Stimulated activated CD4-positive, alpha-beta T cell treated with anti-CD3 and anti-CD28 coated beads, TNF-alpha, amount 100 ng/mL, for 1 hour (primary cell): Measurements from ENCODE around the gene ARHGAP8.
"Not testable (repeated sequence)": the region's sequence is repeated elsewhere in the genome, so short reads cannot be mapped to it uniquely, and the experiment has no call there.

Experiments
- DNase-seq, 3 donors: peaks; one replicate each; pipeline ENCODE4 v3.0.0-alpha.2; 2020; ENCODE audit warnings: low read depth in 3 of 3, low spot score in 1 of 3

ARHGAP8 gene

GRCh38 chr22:44825310-44826150, 73.2 kb downstream of the ARHGAP8 start:
- DNase-seq = no peak

GRCh38 chr22:44827666-44828190, 75.4 kb downstream of the ARHGAP8 start:
- DNase-seq = no peak

GRCh38 chr22:44828193-44828592, 75.8 kb downstream of the ARHGAP8 start:
- no peak for DNase-seq

DNA sequence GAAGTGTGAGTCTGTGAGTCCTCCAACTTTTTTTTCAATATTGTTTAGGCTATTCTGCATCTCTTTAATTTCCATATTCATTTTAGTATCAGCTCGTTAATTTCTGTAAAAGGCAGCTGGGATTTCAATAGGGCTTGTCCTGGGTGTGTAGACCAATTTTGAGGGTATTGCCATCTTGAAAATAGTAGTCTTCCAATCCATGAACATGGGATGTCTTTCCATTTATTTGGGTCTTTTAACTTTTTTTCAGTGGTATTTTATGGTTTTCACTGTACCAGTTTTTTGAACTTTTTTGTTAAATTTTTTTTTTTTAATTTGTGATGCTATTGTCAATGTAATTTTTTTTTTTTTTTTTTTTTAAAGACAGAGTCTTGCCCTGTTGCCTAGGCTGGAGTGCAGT, 79.5 kb downstream of the ARHGAP8 start:
- DNase-seq = no peak

DNA sequence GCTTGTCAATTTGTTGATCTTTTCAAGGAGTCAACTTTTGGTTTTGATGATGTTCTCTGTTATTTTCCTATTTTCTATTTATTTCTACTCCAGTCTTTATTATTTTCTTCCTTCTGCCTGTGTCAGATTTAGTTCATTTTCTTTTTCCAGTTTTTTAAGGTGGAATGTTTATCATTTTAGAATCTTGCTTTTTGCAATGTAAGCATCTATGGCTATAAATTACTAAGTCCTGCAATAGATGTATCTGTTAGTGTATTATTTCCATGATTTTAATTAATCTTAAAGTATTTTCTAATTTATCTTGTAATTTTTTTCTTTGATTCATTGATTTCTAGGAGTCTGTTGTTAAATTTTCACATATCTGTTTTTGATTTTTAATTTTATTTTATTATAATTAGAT, 81.7 kb downstream of the ARHGAP8 start:
- no peak for DNase-seq

GRCh38 chr22:44837481-44837880, 85.1 kb downstream of the ARHGAP8 start:
- DNase-seq = no peak

DNA sequence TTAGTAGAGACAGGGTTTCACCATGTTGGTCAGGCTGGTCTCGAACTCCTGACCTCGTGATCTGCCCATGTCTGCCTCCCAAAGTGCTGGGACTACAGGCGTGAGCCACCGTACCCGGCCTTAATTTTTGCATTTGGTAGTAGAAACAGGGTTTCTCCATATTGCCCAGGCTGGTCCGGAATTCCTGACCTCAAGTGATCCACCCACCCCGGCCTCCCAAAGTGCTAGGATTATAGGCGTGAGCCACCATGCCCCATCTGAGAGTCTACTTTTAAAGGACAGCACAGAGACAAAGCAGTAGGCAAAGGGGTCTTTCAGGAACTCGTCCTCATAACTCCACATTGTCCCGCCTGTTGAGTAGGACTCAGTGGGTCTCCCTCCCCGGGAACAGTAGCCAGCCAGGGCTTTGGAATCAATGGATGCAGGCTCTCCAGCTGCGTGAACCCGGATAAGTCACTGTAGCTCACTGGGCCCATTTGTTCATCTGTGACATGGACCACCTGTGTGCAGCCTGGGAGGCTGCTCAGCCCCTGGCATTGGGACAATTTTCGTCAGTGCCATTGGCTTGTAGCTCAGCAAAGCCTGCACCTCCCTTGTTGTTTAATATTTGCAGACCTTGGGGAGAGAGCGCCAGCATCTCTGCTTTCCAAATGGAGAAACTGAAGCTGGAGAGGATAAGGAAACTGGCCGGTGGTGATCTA, 86.1 kb downstream of the ARHGAP8 start:
- no peak for DNase-seq

GRCh38 chr22:44839061-44839460, 86.7 kb downstream of the ARHGAP8 start:
- no peak for DNase-seq

GRCh38 chr22:44839721-44840120, 87.3 kb downstream of the ARHGAP8 start:
- no peak for DNase-seq

DNA sequence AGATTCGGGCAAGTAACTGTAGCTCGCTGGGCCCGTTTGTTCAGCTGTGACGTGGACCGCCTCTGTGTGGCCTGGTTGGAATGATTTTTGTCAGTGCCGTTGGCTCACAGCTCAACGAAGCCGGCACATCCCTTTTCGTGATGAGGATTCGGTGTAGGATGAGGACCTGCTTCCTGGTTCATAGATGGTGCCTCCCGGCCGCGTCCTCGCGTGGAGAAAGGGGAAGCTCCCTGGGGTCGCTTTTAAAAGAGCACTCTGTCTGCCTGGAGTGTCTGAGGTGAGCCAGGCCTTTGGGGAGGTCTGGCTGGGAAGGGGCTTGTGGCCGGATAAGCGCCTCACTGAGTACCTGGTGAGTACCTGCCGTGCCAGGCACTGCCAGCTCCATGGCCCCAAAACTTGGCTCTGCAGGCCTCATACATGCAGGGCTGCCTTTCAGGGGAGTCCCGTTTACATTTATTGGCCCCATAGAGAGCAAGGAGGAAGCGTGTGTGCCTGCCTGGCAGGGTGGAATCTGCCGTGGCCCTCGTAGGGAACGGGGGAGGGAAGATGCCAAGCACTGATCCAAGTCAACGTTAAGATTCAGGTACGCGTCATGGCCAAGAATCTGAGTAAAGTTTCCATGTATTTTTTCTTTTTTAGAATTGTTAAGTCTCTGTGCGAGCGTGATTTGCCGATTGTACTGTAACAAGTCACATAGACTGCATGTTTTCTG, 88.4 kb downstream of the ARHGAP8 start:
- no peak for DNase-seq

- no peak for DNase-seq
Measured at GRCh38 chr22:44842417-44842816, 90.0 kb downstream of the ARHGAP8 start.

DNA sequence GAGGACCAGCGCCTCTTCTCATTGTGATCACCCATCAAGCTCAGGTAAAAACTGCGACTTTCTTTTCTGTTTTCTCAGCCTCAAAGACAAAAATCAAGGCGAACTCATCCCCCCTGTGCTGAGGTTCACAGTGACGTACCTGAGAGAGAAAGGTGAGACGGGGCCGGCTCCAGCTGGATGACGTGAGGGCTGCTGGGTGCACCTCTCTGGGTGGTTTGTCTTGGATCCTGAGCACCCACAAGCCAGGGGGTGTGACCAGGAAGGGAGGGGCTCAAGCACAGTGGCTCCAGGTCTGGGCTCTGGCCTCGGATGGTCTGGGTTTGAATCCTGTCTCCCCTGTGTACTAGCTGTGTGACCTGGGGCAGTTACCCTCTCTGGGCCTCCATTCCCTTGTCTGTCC, 92.8 kb downstream of the ARHGAP8 start:
- no peak for DNase-seq

DNA sequence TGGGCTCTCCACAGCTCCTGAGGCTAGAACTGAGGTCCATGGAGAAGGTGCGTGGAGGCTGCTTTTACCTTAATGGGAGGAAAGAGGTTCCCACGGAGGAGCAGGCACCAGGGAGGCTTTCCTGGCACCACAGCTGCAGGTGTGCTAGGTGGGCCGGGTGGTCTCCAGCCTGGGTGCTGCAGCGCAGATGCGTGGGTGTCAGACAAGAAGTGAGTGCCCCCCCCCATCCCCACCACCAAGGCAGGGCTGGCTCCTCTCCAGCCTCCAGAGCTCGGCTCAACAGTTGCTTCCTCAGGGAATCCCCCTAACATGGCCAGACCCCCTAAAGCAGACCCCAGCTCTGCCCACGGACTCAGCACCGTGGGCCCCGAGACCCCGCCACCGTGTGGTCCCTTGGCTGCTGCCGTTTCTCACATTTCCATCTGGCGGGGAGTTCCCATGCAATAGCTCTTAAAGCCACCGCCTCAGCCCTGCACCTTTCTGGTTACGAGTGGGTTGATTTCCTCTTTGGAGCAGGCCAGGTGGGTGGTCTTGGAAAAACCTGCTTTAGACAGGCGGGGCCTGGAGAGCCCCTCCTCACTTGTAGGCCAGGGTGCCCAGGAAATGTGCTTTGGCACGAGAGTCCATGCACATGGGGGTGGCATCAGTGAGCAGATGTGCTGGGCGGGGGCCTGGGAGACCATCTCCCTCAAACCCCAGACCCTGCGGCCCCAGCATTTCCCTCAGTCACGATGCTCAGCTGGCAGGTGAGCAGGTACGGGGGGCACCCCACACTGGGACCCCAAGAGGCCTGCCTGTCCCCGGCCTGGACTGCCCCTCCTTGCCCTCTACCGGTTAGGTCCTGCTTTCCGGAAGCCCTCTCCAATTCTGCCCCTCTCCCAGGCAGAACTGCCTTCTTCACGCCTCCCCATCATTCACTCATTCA, 93.7 kb downstream of the ARHGAP8 start:
- no peak for DNase-seq

DNA sequence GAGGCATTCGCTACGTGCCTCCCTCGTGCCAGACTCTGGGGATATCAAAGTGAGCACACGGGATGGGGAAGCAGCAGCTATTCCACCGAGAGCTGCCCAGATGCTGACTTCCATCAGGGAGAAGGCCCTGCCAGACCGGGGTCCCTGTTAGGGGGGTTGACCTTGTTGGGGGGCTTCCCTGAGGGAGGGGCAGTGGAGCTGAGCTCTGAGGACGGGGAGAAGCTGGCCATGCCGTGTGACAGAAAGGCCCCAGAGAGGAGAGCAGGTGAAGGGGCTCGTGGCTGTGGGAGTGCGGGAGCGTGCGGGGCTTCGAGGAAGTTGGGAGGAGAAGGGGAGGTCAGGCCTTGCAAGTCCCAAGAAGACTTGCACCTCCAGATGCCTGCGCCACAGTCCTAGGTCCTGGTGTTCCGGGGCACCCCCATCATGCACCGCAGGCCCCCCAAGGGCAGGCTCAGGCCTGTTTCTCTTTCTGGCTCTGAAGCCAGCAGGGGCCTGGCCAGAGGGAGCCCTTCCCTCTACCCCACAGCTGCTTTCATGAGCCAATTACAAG, 94.4 kb downstream of the ARHGAP8 start:
- DNase-seq = no peak

- DNase-seq = no peak
Measured at GRCh38 chr22:44847380-44847779, 95.0 kb downstream of the ARHGAP8 start.

DNA sequence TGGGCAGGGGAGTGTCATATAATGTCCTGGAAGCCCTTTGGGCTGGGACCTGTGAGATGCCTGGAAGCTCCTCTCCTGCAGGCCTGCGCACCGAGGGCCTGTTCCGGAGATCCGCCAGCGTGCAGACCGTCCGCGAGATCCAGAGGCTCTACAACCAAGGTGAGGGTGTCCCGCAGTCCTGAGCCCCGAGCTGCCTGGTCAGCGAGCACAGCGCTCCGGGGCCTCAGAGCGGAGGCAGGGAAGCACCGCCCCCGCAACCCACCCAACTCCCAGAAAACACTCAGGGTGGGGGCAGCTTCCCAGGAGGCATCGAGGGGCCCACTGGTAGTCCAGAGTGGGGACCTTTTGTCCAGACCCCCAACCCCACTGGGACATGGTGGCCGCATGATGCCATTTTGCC, 95.5 kb downstream of the ARHGAP8 start:
- DNase-seq = no peak

- no peak for DNase-seq
Measured at GRCh38 chr22:44848296-44848741, 95.9 kb downstream of the ARHGAP8 start.

- DNase-seq = no peak
Measured at GRCh38 chr22:44848791-44849420, 96.5 kb downstream of the ARHGAP8 start.

DNA sequence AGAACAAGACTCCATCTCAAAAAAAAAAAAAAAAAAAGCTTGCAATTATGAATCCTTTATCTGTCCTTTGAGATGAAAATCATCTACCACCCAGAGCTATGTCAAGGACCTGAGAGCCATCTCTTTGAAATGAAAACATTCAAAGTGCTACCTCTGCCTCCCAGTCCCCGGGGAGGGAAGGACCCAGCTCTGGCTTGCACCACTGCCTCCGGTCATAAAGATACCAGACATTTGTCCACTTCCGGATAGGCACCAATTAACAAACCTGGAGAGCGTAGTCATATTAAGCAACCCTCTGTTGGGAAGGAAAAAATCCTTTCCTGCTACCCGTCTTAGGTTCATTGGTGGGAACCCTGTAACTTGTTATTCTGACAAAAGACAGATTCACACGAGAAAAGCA, 98.6 kb downstream of the ARHGAP8 start:
- no peak for DNase-seq

DNA sequence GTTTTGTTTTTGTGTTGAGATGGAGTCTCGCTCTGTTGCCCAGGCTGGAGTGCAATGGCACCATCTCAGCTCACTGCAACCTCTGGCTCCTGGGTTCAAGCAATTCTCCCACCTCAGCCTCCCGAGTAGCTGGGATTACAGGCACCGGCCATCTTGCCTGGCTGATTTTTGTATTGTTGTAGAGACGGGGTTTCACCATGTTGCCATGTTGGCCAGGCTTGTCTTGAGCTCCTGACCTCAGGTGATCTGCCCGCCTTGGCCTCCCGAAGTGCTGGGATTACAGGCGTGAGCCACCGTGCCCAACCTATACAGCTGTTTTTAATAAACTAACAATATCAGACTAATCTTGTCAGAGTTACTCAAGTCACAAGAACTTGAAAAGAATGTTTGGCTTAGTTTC, 102.3 kb downstream of the ARHGAP8 start:
- DNase-seq = not testable (repeated sequence)
